ENCODE data around the gene IRS1. TPM values are rescaled to one million over a fixed set of nuclear protein-coding genes. Genes with fewer than 3 reads are reported as not detected.
A peak's percentile ranks its signal among the peaks of the same experiment; 100 is the strongest.

IRS1 gene
- total and polyA plus RNA-seq, 2 experiments from 2014 or later, result 4.1 to 40.4 TPM

DNA sequence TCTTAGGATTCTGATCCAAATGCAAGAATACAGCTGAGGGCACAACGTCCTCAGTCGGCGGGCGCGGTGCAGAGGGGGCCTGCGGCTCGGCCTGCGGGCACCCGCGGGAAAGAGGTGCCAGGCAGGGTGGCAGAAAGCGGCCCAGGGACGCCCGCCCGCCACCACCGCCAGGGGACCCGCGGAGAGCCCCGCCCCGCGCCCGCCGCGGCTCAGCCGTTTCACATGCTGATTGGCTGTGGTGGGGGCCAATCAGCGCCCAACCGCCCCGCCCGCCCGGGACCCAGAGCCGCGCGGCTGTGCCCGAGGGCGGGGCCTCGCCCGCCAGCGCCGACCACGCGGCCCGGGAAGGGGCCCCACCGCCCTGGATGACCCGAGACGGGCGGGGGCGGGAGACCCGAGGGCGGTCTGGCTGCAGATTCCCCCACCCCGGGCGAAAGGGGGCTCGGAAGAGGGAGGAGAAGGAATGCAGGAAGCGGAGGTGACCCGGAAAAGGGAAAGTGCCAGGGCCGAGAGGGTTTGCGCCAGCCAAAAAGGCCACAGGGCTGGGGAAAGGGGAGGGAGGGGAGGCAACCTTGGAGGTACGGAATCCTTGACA, 8.0 kb downstream of the IRS1 start:
- peaks cover 60% of the 10 kb centered on the region for H3K4me1 ChIP-seq (ENCODE audit: low read depth)

DNA sequence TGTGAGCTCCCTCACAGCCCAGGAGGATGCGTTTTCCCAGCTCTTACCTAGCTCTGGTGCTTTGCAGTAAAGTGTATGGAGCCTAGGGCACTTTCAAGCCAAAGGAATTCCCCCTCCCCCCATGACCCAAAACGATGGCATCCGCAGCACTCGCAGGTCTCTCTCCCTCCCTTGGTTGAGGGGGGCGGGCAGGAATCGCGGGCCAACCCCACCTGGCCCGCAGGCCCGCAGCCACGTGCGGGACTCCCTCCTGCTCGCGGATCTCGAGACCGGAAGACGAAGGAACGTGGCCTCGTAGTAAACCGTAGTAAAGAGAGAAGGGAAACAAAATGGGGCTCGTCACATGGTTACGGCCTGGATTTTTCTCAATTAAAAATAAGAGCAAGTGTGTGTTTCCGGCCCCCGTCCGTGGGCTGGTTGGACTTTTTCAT, 8.5 kb downstream of the IRS1 start:
- peak; percentile 58 to 78 for DNase-seq (ENCODE audit: low read depth in 1 of 2, low spot score in 1 of 2)
- TF ChIP-seq, protein P1, sequence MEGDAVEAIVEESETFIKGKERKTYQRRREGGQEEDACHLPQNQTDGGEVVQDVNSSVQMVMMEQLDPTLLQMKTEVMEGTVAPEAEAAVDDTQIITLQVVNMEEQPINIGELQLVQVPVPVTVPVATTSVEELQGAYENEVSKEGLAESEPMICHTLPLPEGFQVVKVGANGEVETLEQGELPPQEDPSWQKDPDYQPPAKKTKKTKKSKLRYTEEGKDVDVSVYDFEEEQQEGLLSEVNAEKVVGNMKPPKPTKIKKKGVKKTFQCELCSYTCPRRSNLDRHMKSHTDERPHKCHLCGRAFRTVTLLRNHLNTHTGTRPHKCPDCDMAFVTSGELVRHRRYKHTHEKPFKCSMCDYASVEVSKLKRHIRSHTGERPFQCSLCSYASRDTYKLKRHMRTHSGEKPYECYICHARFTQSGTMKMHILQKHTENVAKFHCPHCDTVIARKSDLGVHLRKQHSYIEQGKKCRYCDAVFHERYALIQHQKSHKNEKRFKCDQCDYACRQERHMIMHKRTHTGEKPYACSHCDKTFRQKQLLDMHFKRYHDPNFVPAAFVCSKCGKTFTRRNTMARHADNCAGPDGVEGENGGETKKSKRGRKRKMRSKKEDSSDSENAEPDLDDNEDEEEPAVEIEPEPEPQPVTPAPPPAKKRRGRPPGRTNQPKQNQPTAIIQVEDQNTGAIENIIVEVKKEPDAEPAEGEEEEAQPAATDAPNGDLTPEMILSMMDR (IDR thresholded peaks at IDR 0.05; ENCODE audit: low read depth, low read length), result no peak
- Histone ChIP-seq H3K36me3 (no peaks in the 10 kb centered on the region), H3K27ac (peak overlapping the region; percentile 92), H3K27me3 (no peaks in the 10 kb centered on the region), H3K4me3 (peak overlapping the region; percentile 35), H3K9me3 (ENCODE audit: low read depth) (no peaks in the 10 kb centered on the region), H3K4me1 (ENCODE audit: low read depth) (peaks cover 59% of the 10 kb centered on the region)

More for the DNA sequence above, 8.0 kb downstream of the IRS1 start:
- peak overlapping the region; percentile 35 for H3K4me3 ChIP-seq
- peak overlapping the region; percentile 92 for H3K27ac ChIP-seq
- H3K27me3 ChIP-seq, result no peaks in the 10 kb centered on the region
- DNase-seq (ENCODE audit: low read depth in 1 of 2, low spot score in 1 of 2), result peak; percentile 89 to 95
- H3K36me3 ChIP-seq, result no peaks in the 10 kb centered on the region
- TF ChIP-seq, protein P1 (IDR thresholded peaks at IDR 0.05; ENCODE audit: low read depth, low read length), result peak; percentile 34
- no peaks in the 10 kb centered on the region for H3K9me3 ChIP-seq (ENCODE audit: low read depth)

DNA sequence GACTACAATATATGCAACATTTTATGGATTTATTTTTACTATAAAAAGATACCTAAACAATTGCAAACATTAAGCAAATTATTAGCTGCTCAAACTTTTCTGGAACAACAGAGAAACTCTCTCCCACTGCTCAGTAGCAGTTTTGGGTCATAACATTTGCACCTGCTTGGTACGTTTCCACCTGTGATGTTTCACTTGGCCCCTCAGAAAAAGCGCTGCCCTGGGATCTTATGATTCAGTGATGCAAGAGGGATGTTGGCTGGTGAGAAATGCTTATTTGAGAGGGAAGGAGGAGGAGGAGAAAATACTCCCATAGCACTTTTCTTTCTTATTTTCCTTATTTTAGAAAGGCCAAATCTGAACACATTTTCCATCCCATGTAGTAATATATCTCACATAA, 9.2 kb downstream of the IRS1 start:
- H3K36me3 ChIP-seq, result no peaks in the 10 kb centered on the region
- no peaks in the 10 kb centered on the region for H3K27me3 ChIP-seq
- DNase-seq (ENCODE audit: low read depth in 1 of 2, low spot score in 1 of 2), result no peak
- no peak overlapping the region for H3K4me3 ChIP-seq
- peaks cover 54% of the 10 kb centered on the region for H3K4me1 ChIP-seq (ENCODE audit: low read depth)
- no peaks in the 10 kb centered on the region for H3K9me3 ChIP-seq (ENCODE audit: low read depth)
- H3K27ac ChIP-seq, result peak overlapping the region; percentile 92
- TF ChIP-seq, protein P1 (IDR thresholded peaks at IDR 0.05; ENCODE audit: low read depth, low read length), result no peak

DNA sequence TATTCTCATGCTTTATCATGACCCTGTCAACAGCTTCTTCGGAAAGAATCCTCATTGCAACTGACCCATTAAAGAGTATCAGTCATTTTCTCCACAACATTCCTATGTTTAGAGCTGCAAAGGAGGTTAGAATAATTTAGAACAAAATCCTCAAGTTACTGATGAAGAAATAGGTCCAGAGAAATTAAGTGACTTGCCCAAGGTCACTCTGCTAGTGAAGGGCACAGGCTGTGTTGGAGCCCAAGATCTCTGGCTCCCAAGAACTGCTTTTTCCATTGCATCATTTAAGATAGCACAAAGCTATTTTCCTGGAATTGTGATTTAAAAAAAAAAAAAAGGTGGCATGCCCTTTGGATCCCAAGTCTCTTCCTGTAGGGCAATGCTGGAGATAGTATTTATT, 9.6 kb downstream of the IRS1 start:
- Histone ChIP-seq H3K9me3 (ENCODE audit: low read depth) (no peaks in the 10 kb centered on the region), H3K27ac (peak overlapping the region; percentile 71), H3K4me1 (ENCODE audit: low read depth) (peaks cover 51% of the 10 kb centered on the region), H3K36me3 (no peaks in the 10 kb centered on the region), H3K4me3 (no peak overlapping the region), H3K27me3 (no peaks in the 10 kb centered on the region)
- TF ChIP-seq, protein P1 (IDR thresholded peaks at IDR 0.05; ENCODE audit: low read depth, low read length), result no peak
- DNase-seq (ENCODE audit: low read depth in 1 of 2, low spot score in 1 of 2), result no peak

DNA sequence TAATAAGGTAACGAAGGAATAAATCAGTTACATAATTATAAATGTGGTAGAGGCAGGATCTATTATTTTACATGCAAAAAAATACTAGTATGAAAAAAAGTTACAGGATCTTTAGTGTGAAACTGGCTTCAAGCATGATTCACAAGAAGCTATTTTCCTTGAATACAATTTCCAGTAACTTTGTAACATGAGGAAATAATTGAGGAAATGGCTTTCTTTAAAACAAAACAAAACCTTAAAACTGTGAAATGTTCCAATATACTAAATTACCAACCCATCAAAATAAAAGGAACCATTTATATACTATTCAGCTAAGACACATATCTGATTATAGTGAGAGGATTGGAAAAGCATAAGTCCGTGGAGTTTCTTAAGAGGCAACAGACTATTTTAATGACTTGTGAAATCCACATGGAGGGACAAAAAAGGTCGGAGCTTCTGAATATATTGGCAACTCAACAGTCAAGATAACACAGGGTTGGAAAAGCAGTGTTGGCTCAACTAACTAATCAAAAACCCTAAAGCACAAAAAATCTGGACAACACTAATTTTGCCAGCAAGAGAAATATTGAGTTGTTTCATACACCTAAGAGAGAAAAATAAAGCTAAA, 10.6 kb downstream of the IRS1 start:
- no peak for DNase-seq (ENCODE audit: low read depth in 1 of 2, low spot score in 1 of 2)
- H3K4me3 ChIP-seq, result no peak overlapping the region
- TF ChIP-seq, protein P1 (IDR thresholded peaks at IDR 0.05; ENCODE audit: low read depth, low read length), result no peak
- H3K36me3 ChIP-seq, result no peaks in the 10 kb centered on the region
- H3K9me3 ChIP-seq (ENCODE audit: low read depth), result no peaks in the 10 kb centered on the region
- peak overlapping the region; percentile 71 for H3K27ac ChIP-seq
- H3K4me1 ChIP-seq (ENCODE audit: low read depth), result peaks cover 43% of the 10 kb centered on the region
- no peaks in the 10 kb centered on the region for H3K27me3 ChIP-seq

Measured in cardiac muscle cell (in vitro differentiated cells and primary cell).